HG03196 (cell line): ENCODE data around the gene CCDC172.
"Not testable (repeated sequence)": the region's sequence is repeated elsewhere in the genome, so short reads cannot be mapped to it uniquely, and the experiment has no call there.

ENCODE experiments used
- ATAC-seq: cut with Tn5 transposase; IDR thresholded peaks from one replicate; pipeline ENCODE4 v1.9.1; 2021; ENCODE audit not compliant: unreplicated experiment

Gene CCDC172

DNA sequence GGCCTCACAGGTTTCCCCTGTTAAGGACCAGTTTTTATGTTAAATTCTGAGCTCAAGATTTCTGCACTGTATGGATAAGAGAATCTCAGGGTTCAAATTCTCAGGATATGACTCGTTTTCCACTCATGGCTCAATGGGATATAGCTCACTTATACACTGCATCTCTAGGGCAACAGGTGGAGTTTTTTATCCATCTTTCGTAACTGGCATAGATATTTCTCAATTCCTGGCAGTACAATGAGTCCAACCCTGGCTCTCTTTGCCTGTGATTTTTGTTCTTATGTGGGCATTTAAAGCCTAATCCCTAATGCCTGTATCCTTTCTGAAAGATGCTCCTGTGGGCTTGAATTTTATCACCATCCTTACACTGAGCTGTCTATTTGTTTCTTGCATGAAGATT, 7.6 kb downstream of the CCDC172 start:
- no peak for ATAC-seq

DNA sequence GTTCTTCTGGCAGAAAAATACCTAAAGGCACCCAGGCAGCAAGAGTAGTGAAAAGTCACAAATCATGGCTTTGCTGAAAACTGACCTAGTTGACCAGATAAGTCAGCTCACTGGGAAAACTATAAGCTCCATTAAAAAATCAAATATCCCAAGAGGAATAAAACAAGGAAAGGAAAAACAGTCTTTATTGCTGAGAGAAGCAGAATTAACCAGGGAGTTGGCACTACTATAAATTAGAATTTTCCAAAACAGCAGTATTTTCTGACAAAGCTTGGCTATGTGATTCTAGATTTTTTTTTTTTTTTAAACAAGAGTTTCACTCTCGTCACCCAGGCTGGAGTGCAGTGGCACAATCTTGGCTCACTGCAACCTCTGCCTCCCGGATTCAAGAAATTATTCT, 12.6 kb downstream of the CCDC172 start:
- no peak for ATAC-seq

DNA sequence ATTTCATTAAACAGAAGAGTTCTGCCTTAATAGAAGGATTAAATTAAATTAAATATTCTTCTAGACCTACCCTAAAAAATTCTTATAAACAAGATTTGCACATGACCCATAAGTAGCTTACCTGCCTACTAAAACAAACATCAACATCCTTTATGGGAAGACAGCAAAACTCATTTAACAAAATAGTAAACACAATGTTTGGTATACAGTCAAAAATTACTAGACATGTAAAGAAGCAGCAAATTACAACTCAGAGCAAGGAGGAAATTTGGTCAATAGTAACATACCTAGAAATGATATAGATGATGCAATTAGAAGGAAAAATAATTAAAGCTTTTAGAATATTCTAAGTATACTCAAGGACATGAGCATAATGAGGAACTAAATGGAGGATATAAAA, 27.9 kb downstream of the CCDC172 start:
- ATAC-seq = no peak

DNA sequence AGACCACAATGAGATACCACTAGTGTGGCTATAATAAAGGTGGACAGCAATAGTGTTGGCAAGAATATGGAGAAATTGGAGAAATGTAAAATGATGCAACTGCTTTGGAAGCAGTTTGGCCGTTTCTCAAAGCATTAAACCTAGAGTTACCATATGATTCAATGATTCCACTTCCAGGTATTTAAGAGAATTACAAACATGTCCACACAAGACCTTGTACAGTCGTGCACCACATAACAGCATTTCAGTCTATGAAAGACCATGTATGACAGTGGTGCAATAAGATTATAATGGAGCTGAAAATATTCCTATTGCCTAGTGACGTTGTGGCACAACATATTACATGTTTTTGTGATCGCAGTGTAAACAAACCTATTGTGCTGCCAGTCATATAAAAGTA, 29.6 kb downstream of the CCDC172 start:
- ATAC-seq = no peak

DNA sequence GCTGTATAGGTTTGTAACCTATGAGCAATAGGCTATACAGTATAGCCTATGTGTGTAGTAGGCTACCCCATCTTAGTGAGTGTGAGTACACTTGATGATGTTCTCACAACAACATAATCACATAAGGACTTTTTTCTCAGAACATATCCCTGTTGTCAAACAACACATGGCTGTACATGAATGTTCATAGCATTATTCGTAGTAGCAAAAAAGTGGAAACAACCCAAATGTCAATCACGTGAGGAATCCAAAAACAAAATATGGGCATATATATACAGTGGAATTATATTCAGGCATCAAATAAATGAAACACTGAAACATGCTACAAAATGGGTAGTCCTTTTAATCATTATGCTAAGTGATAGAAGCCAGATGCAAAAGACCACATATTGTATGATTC, 31.1 kb downstream of the CCDC172 start:
- ATAC-seq = no peak

DNA sequence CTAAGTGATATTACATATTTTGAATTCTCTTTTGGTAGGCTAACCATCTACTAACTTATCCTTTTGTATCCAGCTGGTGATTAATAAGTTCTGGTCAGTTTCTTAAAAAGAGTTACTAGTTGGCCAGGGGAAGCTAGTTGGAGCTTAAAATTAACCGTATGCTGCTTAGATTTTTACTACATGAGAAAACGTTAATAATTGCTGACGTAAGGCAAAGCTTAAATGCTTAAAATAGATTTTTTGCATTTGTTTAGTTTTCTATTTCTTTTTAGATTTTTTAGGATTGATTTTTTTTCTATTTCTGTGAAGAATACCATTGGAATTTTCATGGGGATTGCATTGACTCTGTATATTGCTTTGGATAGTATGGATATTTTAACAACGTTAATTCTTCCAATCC, 32.6 kb downstream of the CCDC172 start:
- no peak for ATAC-seq

DNA sequence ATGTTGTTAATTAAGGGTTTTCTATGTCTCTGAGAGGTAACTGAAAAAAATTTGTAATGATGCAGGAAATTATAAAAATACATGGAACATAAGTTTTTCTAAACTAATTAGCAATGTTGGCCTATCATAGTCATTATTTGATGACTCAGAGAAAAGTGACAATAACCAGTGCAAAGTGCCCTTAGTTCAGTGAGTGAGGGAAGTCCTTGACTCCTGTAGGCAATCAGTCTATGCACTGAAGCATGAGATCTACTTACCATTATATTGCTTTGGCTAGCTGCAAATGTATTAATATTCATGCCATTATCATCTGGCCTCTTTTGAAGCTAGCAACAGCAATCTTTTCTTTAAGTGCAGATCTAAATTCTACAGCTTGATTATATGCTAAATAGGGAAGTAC, 40.6 kb downstream of the CCDC172 start:
- ATAC-seq = no peak

DNA sequence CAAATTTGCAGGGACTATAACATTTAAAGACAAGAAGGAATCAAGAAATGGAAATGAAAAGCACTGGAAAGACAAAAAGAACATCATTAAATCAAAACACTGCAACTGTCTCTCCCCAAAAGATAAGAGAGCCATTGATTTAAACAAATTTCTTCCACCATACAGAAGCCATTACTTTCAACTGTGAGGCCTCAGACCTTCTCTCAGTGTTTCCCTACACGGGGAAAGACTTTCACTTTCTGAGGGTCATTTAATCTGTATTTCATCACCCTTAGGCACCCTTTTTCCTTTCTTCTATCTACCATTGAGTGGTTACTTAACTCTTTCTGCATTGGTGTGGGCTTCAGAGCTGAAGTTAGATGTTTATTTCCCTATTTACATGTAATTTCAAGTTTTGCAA, 47.5 kb downstream of the CCDC172 start:
- ATAC-seq = no peak

DNA sequence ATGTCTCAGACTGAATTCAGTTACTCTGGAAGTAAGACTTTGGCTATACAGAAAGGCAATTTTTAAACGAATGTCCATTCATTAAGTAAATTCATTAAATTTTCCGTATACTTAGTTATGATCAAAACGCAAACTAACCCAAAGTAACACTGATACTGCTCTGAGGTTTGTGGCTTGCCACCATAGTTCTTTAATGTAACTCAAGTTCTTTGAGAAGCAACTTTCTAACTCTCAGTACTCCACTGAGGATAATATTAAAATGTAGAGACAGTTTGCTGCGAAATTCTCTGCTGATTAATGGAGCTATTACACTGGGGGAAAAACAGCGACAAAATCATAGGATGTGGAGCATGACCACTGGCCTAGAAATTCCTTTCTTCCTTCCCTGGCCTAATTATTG, 58.0 kb downstream of the CCDC172 start:
- no peak for ATAC-seq

DNA sequence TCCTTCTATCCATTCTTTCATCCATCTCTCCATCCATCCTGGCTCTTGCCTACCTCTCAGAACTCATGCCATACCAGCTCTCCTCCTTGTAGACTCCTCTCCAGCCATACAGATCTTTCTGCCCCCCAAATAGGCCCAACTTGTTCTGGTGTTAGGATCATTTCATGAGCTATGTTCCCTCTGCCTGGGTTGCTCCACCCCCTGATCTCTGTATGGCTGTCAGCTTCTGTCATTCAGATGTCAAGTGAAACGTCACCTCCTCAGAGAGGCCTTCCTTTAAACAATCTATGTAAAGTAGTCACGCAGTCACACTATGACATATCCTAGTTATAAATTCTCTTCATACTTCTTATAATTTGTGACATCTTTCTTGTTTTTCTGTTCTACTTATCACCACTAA, 61.1 kb downstream of the CCDC172 start:
- ATAC-seq = no peak

DNA sequence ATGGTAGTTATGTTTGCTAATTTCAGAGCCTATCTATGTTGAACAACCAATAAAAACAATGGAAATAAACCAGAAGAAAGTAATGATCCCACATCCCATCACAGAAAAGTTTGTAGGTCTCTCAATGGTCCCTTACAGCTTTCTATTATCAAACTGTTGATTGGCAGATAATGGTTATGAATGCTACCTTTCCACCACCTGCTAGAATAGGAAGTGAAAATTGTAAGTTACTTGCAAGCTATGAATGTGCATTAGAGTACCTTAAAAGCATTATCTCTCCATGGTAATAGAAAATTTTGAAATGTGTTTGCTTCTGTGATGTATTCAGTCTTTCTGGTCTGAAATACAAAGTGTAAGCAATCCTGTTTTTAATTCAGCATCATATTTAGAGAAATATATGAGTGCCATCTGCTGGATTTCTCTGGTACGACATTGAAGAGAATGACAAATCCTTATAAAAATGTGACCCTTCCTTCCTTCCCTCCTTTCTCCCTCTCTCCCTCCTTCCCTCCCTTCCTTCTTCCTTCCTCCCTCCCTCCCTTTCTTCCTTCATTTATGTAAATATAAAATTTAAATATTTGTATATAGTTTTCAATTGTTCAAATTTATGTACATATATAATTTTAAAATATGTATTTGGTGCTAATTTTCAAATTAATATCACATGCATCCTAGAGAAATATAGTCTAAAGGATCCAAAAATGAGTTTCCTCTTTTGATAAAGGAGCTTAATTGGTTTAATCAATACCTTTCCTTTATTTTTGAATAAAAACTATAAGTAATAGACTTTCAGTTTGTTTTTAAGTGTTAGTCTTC, 62.0 kb downstream of the CCDC172 start:
- ATAC-seq = no peak

DNA sequence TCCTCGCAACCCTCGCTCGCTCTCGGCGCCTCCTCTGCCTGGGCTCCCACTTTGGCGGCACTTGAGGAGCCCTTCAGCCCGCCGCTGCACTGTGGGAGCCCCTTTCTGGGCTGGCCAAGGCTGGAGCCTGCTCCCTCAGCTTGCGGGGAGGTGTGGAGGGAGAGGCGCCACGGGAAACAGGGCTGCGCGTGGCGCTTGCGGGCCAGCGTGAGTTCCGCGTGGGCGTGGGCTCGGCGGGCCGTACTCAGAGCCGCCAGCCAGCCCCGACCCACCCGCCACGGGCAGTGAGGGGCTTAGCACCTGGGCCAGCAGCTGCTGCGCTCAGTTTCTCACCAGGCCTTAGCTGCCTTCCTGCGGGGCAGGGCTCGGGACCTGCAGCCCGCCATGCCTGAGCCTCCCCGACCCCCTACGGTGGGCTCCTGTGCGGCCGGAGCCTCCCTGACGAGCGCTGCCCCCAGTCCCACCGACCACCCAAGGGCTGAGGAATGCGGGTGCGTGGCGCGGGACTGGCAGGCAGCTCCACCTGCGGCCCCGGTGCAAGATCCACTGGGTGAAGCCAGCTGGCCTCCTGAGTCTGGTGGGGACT, 69.1 kb downstream of the CCDC172 start:
- ATAC-seq = not testable (repeated sequence)

DNA sequence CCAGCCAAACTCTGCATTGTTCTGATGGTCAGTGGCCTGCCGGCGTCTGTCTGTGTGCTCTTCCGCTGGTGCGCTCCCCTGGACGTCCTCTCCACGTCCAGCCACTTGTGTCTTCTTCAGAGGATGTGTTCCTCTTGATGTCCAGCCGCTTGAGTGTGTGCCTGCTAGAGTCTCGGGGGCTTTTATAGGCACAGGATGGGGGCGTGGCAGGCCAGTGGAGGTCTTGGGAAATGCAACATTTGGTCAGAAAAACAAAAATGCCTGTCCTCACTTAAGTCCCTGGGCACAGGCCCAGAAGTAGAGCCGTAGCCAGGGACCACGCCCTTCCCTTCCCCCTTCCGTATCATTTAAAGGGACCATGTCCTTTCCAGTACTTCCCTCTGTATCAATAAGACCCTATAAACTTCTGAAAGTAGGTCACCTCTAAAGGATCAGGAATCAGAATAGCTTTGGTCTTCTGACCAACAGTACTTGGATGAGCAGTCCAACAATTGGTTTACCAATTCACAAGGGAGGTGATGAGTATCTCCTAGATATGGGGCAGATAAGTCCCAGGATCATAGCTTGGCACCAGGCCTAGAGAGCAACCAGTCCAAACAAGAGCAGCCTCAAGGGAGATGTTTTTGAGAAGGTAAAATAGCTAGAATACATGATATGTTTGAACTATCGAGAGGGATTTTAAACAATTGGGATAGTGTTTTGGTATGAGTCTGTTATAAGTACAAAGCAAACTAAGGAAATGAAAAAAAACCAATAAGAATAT, 71.2 kb downstream of the CCDC172 start:
- no peak for ATAC-seq

DNA sequence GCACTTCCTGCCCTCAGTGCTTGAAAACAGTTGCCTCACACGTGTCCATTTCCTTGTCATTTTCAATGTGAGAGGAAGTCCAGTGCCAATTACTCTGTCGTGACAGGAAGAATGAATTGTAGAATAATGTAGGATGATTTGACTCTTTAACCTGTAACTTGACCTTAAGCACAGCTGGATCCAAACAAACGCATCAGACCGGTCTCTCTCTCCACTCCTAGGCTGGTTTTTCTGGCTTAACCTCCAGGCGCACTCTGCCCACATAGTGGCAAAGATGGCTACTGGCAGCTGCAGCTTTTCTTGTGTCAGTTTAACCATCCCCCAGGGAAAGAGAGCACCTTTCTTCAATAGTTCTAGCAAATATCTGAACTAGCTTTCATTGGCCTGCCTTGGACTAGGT, 74.0 kb downstream of the CCDC172 start:
- no peak for ATAC-seq

DNA sequence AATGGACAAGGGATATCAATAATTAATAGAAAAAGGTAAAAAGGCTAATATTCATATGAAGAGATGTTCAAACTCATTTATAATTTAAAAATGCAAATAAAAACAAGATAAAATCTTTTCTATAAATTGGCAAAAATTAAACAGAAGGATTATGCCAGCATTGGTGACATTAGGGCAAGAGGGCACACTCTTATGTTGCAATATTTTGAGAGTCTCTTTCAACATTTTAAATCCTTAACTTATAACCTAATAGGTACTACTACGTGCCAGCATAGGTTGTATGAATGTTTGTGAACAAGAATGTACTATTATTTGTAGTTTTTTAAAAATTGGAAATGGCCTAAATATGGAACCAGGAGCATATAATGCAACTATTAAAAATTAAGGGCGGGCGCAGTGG, 78.6 kb downstream of the CCDC172 start:
- ATAC-seq = no peak

DNA sequence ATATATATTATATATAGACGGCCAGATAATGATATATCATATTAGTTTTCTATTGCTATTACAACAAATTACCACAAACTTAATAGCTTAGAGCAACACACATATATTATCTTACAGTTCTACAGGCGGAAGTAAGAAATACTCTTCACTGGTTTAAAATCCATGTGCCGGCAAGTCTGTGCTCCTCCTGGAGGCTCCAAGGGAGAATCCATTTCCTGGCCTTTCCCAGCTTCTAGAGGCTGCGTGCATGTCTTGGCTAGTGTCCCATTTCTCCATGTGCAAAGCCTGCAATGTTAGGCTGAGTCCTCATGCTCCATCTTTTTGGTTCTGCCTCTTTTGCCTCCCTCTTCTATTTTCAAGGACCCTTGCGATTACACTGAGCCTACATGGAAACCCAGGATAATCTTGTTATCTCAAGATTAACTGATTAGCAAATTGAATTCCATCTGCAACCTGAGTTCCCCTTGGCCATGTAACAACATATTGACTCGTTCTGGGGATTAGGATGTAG, 79.5 kb downstream of the CCDC172 start:
- no peak for ATAC-seq

DNA sequence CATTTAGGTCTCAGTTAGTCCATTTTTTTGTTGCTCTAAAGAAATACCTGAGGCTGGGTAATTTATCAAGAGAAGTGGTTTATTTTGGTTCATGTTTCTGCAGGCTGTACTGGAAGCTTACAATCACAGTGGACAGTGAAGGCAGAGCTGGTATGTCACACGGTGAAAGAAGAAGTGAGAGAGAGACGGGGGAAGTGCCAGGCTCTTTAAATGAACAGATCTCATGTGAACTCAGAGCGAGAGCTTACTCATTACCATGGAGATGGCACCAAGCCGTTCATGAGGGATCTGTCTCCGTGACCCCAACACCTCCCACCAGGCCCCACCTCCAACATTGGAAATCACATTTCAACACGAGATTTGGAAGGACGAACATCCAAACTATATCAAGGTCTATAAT, 84.5 kb downstream of the CCDC172 start:
- no peak for ATAC-seq

DNA sequence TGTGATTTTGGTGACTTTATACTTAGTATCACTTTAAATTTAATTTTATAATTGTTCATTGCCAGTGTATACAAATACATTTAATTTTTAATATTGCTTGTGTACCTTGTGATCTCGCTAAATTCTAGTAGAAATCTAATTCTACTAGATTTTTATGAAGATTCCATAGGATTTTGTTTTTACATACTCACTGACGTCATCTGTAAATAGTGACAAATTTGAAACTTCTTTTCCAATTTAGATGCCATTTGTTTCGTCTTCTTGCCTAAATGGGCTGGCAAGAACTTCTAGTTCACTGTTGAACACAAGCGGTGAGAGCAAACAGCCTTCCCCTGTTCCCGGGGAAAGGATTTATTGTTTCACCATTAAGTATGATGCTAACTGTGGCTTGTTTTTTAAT, 86.1 kb downstream of the CCDC172 start:
- ATAC-seq = no peak

DNA sequence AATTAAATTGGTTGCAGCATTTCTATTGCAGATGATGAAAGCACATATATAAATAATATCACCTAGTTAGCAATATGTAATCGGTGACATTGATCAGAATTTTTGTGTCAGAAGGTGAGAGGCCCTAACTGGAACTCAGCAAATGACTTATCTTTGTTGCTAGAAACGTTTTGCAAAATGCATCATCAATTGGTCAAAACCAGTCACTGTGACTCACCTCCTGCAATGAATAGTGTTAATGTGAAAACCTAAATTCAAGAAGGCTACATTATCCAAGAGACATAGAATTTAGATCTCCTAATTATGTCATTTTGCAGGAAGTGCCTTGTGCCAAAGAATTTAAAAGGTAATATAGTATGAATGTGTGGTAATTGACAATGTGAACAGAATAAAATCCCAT, 93.6 kb downstream of the CCDC172 start:
- no peak for ATAC-seq

DNA sequence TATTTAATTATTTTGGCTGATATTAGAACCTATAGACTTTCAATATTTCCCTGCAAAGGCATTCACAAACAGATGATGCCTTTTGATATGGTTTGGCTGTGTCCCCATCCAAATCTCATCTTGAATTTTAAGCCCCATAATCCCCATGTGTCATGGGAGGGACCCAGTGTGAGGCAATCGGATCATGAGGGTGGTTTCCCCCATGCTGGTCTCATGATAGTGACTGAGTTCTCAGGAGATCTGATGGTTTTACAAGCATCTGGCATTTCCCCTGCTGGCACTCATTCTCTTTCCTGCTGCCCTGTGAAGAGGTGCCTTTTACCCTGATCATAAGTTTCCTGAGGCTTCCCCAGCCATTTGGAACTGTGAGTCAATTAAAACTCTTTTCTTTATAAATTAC, 94.1 kb downstream of the CCDC172 start:
- no peak for ATAC-seq

DNA sequence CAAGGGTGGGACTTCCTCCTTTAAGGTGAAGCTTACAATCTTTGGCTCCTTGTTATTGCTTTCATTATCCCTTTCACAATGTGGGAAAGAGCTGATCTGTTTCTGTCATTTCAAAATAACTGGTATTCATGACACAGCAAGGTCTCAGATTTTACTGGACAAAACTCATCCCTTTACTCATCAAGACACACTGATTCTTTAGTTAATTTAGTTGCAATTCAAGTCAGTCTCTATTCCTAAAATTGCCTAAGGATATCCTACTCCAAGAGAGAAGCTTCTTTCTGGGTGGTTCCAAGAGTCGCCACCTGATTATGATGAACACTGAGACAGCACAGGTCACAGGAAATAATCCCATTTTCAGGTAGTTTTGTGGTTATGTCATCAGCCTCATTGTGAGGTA, 97.6 kb downstream of the CCDC172 start:
- ATAC-seq = no peak

DNA sequence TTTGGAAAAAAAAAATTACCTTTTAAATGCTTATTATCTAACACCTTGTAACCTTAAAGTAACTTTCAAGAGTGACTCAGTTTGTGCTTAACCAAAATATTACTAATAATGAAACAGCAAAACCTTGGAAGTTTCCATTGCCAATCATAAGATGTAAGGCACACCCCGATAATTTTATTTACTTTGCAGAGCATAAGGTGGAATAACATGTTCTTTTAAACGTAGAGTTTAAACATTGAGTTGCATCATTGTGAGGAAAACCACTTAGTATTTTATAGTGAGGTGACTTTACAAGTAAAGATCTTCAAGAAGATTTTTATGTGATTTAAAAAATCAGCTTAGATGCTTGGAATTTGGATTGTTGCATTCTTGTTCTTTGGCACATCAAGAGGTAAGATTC, 103.4 kb downstream of the CCDC172 start, which contains the start of gene PNLIPRP3:
TSS of gene PNLIPRP3 (plus strand) at position 177 of the 400 bp plus-strand sequence. CDS start at position 343, 166 bp downstream.
- ATAC-seq = no peak
